Hematopoietic multipotent progenitor cell treated with erythropoietin and hydrocortisone succinate and interleukin-3 and kit ligand, for 15 days (in vitro differentiated cells): Measurements from ENCODE around the gene ESR1.
"Not testable (repeated sequence)": the region's sequence is repeated elsewhere in the genome, so short reads cannot be mapped to it uniquely, and the experiment has no call there.

Experiments used
- DNase-seq: peaks from one replicate; pipeline ENCODE4 v3.0.0-alpha.2; 2015; ENCODE audit warnings: low spot score

ESR1 gene

GRCh38 chr6:151894426-151894825, 86.9 kb downstream of the ESR1 start:
- DNase-seq = not testable (repeated sequence)

DNA sequence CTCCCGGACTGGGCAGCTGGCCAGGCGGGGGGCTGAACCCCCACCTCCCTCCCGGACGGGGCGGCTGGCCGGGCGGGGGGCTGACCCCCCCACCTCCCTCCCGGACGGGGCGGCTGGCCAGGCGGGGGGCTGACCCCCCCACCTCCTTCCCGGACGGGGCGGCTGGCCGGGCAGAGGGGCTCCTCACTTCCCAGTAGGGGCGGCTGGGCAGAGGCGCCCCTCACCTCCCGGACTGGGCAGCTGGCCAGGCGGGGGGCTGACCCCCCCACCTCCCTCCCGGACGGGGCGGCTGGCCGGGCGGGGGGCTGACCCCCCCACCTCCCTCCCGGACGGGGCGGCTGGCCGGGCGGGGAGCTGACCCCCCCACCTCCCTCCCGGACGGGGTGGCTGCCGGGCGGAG, 91.7 kb downstream of the ESR1 start:
- not testable (repeated sequence) for DNase-seq

DNA sequence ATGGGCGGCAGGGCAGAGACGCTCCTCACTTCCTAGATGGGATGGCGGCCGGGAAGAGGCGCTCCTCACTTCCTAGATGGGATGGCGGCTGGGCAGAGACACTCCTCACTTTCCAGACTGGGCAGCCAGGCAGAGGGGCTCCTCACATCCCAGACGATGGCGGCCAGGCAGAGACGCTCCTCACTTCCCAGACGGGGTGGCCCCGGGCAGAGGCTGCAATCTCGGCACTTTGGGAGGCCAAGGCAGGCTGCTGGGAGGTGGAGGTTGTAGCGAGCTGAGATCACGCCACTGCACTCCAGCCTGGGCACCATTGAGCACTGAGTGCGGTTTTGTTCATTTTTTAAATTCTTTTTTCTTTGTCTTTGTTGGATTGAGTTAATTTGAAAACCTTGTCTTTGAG, 92.3 kb downstream of the ESR1 start:
- DNase-seq = not testable (repeated sequence)

- no peak for DNase-seq
Measured at GRCh38 chr6:151900256-151900655, 92.8 kb downstream of the ESR1 start.

- no peak for DNase-seq
Measured at GRCh38 chr6:151901009-151901411, 93.5 kb downstream of the ESR1 start.

DNA sequence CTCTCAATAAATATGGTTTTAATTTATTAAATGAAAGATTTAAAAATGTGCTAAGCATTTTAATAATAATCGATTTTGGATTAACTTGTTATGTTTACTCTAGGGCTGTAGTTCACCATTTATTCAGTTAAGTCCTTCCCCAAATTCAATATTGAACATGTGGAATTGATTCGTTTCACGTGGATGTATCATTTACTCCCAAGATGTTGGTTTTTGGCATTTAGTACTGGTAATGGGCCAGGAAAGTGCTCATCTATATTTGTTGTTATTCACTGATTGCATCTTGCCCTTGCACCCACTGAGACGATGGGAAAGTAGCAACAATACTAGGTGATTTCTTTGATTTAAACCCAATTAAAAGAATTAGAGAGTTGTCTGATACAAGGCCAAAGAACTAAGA, 97.1 kb downstream of the ESR1 start:
- DNase-seq = no peak

GRCh38 chr6:151905072-151905471, 97.6 kb downstream of the ESR1 start:
- DNase-seq = no peak

- DNase-seq = no peak
Measured at GRCh38 chr6:151905854-151906253, 98.4 kb downstream of the ESR1 start.

- no peak for DNase-seq
Measured at GRCh38 chr6:151911401-151911800, 103.9 kb downstream of the ESR1 start.

GRCh38 chr6:151914484-151914883, 107.0 kb downstream of the ESR1 start:
- no peak for DNase-seq

- no peak for DNase-seq
Measured at GRCh38 chr6:151916075-151916474, 108.6 kb downstream of the ESR1 start.

- DNase-seq = no peak
Measured at GRCh38 chr6:151916680-151917164, 109.2 kb downstream of the ESR1 start.

DNA sequence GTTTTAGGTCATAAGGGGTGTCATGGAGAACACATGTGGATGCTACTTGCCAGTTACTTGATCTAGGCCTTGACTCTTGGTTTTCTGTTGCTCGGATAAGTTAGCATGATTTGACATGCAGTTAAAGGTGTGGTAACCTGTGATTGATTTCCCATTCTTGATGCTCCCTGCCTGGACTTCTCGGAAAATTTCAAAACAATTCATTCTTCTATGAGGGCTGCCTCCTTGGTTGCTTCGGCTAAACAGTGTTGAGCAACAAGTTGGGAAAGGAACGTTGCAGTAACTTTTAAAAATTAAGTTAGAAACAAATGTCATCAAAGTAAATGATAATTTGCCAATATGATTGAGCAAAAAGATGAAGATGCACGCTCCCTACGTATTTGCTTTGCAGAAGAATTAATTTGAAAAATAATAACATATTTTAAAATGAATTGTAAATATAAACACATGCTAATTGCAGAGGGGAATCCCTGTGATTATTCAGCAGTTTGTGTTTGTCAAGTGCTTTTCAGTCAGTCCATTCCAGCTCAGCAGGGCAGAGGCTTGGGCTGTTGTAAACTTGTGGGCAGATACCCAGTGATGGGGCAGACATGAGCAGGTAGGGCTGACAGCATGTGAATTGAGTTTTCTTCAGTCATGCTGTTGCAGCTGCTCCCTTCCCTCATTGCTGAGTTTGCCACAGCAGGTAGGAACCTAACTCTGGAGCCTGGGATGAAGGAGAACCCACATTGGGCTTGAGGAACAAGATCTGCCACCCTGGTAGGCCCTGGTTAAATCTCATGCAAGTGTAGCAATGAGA, 110.2 kb downstream of the ESR1 start:
- DNase-seq = no peak

DNA sequence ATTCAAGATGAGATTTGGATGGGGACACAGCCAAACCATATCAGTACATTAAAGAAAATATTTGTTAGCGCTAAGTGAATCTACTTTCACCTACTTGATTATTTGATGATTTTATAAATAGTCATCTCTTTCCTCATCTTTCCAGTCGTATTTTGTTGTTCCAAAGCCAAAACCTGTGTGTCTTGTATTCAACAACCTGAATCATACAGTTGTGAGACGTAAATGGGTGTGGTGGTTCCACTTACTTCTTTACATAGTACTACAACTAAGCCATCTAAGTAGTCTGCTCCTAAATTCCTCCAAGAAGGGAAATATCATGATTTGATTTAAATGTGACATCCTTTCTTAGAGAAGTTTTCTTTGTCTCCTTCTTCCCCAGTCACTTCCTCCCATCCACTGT, 132.8 kb downstream of the ESR1 start:
- DNase-seq = no peak

GRCh38 chr6:151948002-151948743, 140.7 kb downstream of the ESR1 start:
- DNase-seq = no peak

- DNase-seq = no peak
Measured at GRCh38 chr6:151958332-151958731, 150.8 kb downstream of the ESR1 start.

- DNase-seq = no peak
Measured at GRCh38 chr6:151959086-151959485, 151.6 kb downstream of the ESR1 start.

GRCh38 chr6:151961809-151962208, 154.3 kb downstream of the ESR1 start:
- no peak for DNase-seq

DNA sequence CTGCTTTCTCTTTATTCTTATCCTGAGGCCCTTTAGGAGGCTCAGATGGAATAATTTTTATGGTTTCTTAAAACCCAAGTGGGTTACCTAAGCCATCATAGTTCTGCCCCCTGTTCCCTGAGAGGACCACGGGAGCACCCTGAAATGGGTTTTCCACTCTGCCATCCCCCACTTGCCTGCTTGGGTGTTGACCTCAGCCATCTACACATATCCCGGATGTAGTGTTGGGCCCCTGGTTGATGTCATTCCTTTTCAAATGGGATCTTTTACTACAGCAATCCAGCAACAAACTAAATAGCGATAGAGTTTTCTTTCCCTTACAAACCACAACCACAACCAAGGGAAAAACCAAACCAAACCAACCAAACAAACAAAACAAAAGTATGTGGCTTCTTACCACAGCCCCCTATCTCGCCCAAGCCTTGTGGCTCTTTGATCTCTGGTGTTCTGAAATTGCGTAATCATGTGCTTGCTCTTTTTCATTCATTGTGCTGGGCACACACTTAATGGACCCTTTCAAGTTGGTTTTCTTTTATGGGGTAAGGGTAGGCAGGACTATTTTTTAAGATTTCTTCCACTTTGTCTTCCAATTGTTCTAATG, 154.9 kb downstream of the ESR1 start:
- DNase-seq = no peak

DNA sequence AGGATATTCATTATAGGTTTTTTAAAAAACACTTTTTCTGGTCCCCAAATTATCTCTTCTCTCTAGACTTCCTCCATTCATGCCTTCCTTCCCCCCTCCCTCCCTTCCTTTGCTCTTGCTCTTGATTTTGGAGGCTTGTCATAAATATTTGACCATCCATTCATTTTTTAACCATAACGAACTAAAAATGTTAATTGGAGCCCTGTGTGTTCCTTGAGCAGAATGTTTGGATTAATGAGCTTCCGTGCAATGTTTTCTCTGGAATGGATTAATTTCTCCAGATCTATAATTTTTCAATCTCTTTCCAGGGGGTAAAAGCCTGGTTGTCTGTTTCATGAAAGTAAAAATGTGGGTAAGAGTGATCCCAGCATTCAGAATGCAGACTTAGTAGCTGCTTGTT, 155.5 kb downstream of the ESR1 start:
- no peak for DNase-seq

DNA sequence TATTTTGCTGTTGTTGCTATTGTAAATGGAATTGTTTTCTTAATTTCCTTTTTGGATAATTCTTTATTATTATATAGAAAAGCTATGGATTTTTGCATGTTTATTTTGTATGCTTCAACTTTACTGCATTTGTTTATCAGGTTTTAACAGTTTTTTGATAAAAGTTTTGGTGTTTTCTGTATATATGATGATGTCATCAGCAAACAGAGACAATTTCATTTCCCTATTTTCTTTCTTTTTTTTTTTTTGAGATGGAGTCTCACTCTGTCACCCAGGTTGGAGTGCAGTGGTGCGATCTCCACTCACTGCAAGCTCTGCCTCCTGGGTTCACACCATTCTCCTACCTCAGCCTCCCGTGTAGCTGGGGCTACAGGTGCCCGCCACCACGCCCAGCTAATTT, 156.9 kb downstream of the ESR1 start:
- not testable (repeated sequence) for DNase-seq

- no peak for DNase-seq
Measured at GRCh38 chr6:151974061-151974617, 166.7 kb downstream of the ESR1 start.

DNA sequence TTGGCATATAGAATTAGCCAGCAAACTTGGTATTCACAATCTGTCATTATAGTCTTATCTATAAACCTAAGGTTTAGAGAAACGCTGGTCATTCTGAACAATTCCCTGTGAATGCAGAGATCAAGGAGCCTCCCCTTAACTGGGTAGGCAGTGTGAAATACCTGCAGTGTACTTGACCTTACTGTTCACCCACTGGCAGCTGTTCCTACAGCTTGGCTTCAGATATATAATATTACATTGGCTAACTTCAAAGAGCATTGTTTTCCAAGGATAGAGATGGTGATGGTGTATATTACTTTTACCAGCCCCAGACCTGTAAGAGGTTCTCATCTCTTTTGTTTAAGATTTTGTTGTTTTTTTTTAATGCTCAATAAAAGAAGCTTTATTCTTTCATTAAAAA, 168.3 kb downstream of the ESR1 start:
- DNase-seq = no peak
